SKM-1 treated with dmso at 0.1 percent for 144 hours (cell line): ENCODE data around the gene CEMP1.

Experiments used
- DNase-seq: peaks from one replicate; lab custom pipeline; 2025; ENCODE audit not compliant: unreplicated experiment; lab: John Stamatoyannopoulos, UW

CEMP1 gene

DNA sequence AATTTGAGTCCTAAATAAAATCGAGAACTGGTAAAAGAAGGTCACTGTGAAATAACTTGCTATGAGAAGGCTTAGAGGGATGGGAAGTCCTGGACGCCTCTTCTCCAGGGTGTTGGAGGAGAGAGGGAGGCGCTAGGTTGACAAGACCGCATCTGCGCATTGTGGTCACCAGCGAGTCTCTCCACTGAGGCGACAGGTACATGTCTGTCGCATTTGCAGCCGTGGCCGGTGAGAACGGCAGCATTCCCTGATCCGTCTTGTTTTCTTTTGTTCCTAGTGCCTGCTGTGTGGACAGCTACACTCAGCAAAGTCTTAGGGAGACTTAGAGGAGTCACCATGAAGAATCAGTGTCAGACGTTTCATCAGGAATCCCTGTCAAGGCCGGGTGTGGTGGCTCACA, 25.5 kb downstream of the CEMP1 start:
- DNase-seq: no peak

DNA sequence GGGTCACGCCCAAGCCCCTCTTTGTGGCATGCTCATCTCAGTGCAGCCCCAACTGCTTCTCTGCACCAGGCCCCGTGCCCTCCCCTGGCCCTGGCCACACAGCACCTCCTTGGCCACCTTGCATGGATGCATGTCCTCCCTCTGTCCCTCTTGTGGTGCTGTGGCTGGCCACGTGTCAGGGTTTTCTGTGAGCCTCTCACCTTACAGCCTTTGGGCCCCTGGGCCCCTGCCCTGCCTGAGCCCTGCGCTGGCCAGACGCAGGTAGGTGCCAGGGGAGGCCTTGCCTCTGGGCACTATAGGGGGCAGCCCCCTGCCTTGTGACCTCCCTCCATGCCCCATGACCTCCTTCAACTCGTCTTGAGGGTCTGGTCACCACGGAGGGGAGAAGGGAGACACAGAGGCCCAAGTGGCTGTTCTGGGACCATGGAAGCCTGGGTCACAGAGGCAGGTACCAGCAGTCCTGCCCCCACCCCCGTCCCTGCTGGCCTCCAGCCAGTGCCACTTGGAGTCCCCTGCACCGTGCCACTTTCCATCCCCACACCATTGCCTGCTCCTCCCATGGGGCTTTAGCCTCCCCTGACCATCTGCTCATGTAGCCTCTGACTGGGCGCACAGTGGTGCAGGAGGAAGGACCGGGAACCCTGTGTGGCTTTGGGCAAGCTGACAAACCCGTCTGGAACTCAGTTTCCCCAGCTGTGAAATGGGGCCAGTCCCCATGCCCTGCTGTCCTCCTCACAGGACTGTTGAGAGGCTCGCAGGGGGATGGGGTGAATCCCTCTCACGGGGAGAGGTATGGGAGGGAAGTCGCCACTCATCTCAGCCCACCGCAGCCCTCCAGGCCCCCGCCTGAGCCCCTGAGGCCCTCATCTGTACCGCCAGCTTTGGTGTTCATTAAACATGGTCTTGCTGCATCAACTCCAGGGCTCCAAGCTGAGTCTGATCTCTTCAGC, 29.0 kb downstream of the CEMP1 start:
- DNase-seq: no peak

DNA sequence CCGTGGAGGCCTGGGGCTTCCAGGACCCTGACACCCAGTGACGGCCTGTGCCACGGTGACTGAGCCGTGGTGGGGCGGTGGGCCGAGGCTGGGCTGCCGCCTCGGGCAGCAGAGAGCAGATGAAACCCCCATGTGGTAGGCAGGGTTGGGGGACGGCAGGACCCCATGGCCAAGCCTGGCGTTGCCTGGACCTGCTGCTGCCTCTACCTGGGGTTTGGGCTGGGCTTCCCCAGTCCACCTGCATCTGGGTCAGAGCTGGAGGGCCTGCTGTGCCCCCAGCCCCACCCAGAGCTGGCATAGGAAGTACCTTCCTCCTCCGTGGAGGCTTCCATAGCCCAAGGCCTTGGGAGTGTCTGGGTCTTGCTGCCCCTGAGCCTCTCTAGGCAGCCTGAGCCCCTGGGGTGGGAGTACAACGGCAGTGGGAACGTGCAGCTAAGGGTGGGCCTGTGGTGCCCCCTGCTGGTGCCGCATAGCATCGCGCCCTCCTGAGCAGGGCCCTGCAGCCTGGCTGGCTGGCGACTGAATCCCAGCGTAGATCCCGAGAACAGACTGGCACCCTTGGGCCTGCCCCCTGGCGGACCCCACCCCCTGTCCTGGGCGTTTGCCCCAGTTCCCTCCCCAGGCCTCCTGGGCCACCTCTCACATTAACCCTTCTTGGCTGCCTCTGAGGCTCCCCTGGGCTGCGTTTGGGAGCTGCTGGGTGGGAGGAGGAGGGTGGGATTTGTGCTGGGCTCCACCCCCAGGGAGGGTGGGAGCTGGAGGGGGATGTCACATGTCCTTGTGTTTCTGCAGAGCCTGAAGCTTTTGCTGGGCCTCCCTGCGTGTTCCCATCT, 30.1 kb downstream of the CEMP1 start:
- peak; percentile 44 for DNase-seq

DNA sequence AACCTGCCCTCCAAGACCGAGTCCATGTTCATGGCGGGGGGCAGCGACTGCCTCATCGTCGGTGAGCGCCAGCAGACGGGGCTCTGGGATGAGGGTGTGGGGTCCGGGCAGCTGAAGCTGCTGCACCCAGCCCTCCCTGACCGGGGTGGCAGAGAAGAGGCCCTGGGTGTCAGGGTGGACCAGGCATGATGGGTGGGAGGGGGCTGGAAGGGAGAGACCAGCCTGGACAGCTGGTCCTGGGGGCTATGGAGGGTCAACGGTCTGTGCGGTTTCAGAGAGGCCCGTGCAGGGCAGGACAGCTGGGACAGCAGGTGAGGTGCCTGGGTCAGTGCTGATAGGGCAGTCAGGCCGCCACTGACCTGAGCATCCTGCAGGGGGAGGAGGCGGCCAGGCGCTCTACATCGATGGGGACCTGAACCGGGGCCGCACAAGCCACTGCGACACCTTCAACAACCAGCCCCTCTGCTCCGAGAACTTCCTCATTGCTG, 30.7 kb downstream of the CEMP1 start:
- no peak for DNase-seq

DNA sequence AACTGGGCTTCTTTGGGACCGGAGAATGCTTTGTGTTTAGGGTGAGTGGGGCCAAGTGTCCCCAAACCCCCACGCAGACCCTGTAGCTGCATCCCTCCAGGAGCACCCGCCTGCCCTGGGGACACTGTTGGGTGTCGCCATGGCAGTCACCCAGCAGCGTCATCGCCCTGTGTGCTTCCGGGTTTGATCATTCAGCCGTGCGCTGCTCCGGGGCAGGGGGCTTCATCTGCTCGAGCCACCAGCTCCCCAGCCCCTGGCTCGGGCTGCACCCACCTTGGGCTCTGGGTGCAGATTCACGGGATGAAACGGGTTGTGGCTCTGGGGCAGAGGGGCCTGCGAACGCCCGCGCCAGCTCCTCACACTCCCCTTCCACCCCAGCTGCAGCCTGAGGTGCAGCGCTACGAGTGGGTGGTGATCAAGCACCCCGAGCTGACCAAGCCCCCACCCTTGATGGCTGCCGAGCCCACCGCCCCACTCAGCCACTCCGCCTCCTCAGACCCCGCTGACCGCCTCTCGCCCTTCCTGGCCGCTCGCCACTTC, 31.2 kb downstream of the CEMP1 start:
- DNase-seq: no peak

DNA sequence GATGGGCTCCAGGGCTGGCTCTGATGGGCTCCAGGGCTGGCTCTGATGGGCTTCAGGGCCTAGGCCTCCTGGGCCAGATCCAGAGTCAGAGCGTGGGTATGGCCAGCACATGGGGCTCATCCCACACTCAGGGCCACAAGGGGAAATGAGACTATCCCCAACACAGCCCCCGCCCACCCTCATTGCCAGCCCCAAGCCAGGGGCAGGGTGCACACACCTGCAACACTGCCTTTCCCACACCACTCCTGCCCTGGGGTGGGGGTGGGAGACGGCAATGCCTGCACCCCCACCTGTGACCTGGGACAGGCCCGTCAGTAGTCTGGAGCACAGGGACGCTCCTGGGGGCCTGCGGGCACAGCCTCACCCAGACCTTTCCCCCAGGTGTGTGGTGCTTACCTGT, 31.8 kb downstream of the CEMP1 start:
- DNase-seq: no peak

DNA sequence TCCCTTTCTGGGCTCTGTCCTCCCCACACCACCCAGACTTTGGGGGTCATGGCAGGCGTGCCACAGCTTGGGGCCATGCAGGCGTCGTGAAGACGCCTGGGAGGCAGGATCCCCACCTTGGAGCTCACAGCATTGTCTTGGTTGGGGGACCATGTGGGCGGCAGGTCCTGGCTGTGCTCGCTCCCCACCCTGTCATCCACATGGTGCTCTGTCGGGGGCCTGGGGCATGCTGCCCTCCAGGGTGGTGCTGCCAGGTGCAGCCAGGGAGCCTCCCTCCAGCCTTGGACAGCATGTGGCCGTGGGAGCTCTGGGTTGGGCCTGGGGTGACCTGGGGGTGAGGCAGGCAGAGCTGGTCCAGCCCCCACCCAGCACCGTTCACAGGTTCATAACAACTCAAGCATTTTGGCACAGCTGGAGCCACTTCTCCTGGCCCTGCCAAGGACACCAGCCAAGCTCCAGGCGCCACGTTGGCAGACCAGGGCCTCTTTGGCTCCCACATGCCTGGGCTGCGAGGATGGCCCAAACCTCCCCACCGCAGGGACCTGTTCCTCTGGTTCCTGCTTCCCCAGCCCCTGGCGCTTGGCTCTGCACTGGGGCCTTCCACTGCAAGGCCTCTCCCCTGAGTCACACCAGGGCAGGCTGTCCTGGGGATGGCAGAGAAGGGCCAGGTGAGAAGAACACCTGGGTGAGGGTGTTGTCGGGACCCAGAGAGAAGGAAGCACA, 32.5 kb downstream of the CEMP1 start:
- DNase-seq: no peak

DNA sequence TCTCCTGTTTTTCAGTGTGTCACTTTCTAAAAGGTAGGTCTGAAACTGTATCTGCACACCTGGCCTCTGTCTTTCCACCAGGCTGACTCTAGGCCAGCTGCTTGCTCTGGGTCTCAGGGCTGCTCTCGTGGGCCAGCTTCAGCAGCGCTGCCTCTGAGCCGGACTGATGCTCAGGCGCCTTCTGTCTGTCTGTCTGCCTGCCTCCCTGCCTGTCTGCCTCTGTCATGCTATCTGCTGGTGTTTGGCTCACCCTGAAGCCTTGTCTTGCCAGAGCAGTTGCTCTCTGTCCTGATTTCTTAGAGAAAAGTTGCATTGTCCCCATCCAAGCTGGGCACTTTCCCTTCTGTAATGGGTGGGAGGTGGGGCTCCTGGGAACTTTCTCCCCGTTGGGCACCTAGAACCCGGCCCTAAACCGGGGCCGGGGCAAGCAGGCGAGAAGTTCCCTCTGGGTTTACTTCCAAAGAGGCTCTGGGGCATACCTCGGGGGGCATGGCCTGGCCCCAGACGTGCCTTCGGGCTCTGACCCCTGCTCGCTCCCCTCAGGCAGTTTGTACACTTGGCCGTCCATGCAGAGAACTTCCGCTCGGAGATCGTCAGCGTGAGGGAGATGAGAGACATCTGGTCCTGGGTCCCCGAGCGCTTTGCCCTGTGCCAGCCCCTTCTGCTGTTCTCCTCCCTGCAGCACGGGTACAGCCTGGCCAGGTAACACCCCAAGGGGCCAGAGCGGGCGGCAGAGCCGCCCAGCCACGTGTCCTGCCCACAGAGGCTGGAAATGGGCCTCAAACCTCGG, 33.3 kb downstream of the CEMP1 start:
- no peak for DNase-seq

DNA sequence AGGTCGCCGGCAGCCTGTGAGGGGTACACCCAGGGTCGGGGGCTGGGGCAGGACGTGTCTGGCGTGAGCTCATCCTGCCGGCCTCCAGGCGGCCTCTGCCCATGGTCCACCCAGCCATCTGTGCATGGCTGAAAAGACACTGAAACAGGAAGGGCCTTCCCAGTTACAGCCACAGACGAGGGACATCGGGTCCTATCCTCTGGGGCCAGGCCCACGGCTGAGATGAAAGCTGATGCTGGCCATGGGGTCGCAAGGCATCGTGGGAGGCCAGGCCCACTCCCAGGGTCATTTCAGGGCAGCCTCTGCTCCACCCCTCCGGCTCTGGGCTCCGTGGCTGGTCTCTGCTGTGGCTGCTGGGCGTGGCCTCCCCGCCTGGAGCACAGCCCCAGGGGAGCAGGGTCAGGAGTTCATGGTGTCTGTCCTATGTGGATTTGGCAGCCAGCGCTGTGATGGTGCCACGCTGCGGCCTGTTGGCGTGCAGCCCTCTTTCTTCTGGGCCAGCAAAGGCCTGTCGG, 34.0 kb downstream of the CEMP1 start:
- no peak for DNase-seq

DNA sequence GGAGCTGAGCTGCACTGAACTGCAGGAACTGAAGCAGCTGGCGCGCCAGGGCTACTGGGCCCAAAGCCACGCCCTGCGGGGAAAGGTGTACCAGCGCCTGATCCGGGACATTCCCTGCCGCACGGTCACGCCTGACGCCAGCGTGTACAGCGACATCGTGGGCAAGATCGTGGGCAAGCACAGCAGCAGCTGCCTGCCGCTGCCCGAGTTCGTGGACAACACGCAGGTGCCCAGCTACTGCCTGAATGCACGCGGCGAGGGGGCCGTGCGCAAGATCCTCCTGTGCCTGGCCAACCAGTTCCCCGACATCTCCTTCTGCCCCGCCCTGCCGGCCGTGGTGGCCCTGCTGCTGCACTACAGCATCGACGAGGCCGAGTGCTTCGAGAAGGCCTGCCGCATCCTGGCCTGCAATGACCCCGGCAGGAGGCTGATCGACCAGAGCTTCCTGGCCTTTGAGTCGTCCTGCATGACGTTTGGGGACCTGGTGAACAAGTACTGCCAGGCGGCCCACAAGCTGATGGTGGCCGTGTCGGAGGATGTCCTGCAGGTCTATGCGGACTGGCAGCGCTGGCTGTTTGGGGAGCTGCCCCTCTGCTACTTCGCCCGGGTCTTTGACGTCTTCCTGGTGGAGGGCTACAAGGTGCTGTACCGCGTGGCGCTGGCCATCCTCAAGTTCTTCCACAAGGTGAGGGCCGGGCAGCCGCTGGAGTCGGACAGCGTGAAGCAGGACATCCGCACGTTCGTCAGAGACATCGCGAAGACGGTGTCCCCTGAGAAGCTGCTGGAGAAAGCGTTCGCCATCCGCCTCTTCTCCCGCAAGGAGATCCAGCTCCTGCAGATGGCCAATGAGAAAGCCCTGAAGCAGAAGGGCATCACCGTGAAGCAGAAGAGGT, 34.7 kb downstream of the CEMP1 start:
- DNase-seq: no peak

DNA sequence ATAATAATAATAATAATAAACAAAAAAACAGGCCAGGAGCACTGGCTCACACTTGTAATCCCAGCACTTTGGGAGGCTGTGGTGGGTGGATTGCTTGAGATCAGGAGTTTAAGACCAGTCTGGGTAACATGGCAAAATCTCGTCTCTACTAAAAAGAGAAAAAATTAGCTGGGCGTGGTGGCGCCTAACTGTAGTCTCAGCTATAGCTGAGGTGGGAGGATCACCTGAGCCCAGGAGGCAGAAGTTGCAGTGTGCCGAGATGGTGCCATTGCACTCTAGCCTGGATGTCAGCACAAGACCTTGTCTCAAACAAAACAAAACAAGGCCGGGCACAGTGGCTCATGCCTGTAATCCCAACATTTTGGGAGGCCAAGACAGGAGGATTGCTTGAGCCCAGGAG, 36.2 kb downstream of the CEMP1 start:
- DNase-seq: no peak

DNA sequence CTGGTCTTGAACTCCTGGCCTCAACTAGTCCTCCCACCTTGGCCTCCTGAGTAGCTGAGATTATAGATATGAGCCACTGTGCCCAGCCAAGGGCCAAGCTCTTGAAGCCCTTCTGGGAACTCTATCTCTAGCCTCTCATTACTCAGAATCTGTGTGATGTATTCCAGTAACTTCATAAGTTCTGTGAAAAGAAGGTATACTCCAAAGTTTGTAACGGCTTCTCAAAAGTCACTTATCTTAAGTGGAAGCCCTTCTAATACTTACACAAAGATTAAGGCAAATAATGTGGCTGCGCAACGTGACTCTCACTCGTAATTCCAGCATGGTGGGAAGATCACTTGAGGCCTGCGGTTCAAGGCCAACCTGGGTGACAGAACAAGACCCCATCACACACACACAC, 36.6 kb downstream of the CEMP1 start:
- no peak for DNase-seq

DNA sequence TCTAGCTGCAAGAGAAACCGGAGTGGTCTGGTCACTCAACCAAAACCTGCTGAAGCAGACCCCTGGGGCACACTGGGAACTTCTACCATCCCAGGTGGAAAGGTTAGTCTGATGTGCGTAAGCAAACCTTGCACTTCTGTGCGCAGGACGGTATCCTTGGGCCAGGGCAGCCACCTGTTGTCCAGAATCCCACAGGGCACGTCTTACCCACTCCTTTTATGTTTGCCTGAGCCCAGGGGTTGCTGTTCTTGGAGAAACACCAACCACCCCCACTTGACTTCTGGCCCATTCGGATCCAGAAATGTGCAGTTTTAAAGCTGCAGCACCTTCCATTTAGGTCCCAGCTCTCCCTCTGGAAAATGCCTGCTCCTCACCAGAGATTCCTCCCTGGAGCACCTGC, 37.6 kb downstream of the CEMP1 start:
- no peak for DNase-seq

DNA sequence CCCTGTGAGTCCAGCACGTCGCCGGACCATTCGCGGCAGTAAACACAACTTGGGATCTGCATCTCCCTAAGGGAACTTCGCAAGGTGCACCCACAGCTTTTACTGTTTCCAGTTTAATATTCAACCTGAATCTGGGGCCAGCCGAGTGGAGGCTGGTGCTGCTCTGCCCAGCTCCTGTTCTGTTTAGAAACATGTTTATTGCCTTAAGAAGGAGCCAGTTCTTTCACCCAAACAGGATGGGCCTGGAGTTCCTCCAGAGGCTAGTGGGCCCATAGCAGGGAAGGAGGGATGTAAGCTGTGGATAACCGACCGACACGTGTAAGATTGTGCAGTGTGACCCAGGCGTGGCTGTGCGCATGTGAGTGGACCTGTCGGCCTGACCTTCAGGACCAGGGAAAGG, 38.9 kb downstream of the CEMP1 start:
- DNase-seq: no peak

DNA sequence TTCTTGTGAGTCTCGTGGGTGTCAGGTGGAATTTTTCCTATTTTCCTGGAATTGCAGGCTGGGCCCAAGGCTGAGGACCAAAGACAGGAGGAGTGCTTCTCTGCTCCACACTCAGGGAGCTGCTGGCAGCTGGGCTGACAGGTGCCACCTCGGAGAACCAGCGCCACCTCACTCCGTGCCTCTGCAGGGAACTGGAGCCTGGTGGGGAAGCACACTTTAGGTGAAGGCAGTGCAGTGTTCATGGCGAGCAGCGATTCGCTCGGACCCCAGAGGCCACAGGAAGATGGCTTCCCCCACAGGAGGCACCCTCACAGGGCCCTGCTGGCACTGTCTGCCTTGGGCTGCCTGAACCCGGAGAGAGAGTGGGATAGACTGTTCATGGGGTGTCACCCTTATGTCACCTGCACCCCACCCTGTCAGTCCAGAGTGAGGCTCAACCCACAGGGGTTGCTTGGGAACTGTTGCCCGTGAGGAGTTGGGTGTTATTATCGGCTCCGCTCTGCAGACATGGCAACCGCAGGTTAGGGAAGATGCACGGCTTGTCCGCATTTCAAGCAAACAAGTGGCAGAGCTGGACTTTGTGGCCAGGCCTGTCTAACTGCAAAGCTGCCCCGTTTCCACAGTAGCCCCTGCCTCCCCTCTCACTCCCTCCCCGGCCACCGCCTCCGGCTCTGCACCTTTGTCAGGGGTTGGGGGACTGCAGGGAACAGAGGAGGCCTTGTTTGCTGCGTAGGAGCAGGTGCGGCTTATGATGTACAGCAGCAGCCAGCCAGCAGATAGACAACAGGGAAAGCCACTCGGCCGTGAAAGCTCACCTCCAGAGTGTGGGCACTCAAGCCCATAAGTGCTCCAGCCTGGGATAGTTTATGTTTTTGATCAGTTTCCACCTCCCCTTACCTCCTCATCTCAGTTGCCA, 40.8 kb downstream of the CEMP1 start:
- no peak for DNase-seq

DNA sequence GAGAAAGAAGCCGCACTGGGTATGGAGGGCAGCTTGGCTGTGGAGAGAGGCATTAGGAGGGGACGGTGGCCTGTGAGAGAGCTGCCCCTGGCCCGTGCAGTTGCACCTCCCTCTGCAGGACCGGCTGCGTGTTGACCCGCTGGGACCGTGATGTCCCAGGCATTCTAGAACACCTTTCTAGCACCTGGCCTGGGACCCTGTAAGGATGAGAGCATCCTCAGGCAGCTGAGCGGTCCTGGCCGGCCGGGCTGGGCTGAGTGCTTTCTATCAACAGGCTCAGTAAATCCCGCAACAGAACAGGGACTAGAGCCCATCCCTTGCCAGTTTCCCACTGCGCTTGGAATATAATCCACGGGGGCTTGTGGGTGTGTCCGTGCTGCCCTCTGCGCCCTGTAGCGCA, 41.6 kb downstream of the CEMP1 start:
- DNase-seq: no peak

DNA sequence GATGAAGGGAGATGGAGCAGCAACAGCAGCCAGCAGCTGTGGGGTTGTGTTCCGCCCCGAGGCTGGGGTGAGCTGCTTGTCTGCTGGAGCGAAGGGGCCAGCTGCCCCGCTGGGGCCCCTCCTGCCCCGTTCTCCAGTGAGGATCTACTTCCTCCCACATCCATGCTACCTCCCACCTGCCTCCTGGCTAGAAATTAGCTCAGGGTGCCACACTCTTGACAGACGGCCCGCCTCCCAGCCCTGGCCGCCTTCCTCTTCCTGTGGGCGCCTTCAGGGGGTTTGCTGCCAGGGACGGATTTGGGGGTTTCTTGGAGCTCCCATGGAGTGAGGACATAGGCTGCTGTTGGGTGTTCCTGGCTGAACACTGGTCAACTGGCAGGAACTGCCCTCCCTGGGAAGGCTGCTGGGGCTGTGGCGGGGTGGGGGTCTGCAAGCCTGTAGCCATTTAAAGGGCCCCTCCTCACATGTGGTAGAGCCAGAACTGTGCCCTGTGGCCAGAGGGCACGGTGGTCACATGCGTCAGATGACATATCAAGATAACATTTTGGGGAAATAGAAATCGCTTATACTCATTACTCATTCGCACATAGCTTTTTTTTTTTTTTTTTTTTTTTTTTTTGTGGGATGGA, 43.2 kb downstream of the CEMP1 start:
- DNase-seq: no peak

DNA sequence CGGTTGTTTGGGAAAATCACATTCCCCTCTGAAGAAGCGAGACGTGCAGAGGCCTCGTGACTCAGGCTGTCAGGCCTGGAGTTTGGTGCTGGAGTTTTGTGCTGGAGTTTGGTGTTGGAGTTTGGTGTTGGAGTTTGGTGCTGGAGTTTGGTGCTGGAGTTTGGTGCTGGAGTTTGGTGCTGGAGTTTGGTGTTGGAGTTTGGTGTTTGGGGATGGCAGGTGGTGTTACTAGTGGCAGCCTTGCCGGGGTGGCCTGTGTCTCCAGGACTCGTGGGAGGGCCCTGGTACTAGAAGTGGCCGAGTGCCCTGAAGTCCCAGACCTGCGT, 43.7 kb downstream of the CEMP1 start:
- no peak for DNase-seq
